ENCODE measurements around the gene NFKBIA. TPM values are rescaled to one million over a fixed set of nuclear protein-coding genes. Genes with fewer than 3 reads are reported as not detected.
"Not testable (repeated sequence)": the region's sequence is repeated elsewhere in the genome, so short reads cannot be mapped to it uniquely, and the experiment has no call there.

The NFKBIA gene
- total RNA-seq, 1 donor from 2014 or later: 316 TPM

- peak; percentile 75 for DNase-seq (ENCODE audit: extremely low read depth, low read depth, low spot score)
These were observed 34.8 kb downstream of the NFKBIA start for GRCh38 chr14:35369701-35370191.

GRCh38 chr14:35368583-35369392, 35.8 kb downstream of the NFKBIA start:
- no peak for DNase-seq (ENCODE audit: extremely low read depth, low read depth, low spot score)

GRCh38 chr14:35368139-35368460, 36.4 kb downstream of the NFKBIA start:
- DNase-seq (ENCODE audit: extremely low read depth, low read depth, low spot score): no peak

- DNase-seq (ENCODE audit: extremely low read depth, low read depth, low spot score): no peak
These were observed 37.5 kb downstream of the NFKBIA start for GRCh38 chr14:35367056-35367372.

- no peak for DNase-seq (ENCODE audit: extremely low read depth, low read depth, low spot score)
These were observed 38.0 kb downstream of the NFKBIA start for GRCh38 chr14:35366521-35366976.

- no peak for DNase-seq (ENCODE audit: extremely low read depth, low read depth, low spot score)
These were observed 38.5 kb downstream of the NFKBIA start for GRCh38 chr14:35366056-35366451.

- peak; percentile 57 for DNase-seq (ENCODE audit: extremely low read depth, low read depth, low spot score)
These were observed 39.2 kb downstream of the NFKBIA start for GRCh38 chr14:35365130-35366055.

GRCh38 chr14:35362911-35363374, 41.6 kb downstream of the NFKBIA start:
- peak; percentile 86 for DNase-seq (ENCODE audit: extremely low read depth, low read depth, low spot score)

GRCh38 chr14:35362450-35362849, 42.1 kb downstream of the NFKBIA start:
- DNase-seq (ENCODE audit: extremely low read depth, low read depth, low spot score): no peak

- no peak for DNase-seq (ENCODE audit: extremely low read depth, low read depth, low spot score)
These were observed 43.4 kb downstream of the NFKBIA start for GRCh38 chr14:35361141-35361480.

- DNase-seq (ENCODE audit: extremely low read depth, low read depth, low spot score): not testable (repeated sequence)
These were observed 44.9 kb downstream of the NFKBIA start for GRCh38 chr14:35359655-35360054.

- DNase-seq (ENCODE audit: extremely low read depth, low read depth, low spot score): no peak
These were observed 48.3 kb downstream of the NFKBIA start for GRCh38 chr14:35355981-35356841.

- DNase-seq (ENCODE audit: extremely low read depth, low read depth, low spot score): not testable (repeated sequence)
These were observed 49.3 kb downstream of the NFKBIA start for GRCh38 chr14:35355235-35355634.

GRCh38 chr14:35353409-35354172, 51.0 kb downstream of the NFKBIA start:
- no peak for DNase-seq (ENCODE audit: extremely low read depth, low read depth, low spot score)

GRCh38 chr14:35352274-35353233, 52.0 kb downstream of the NFKBIA start:
- DNase-seq (ENCODE audit: extremely low read depth, low read depth, low spot score): no peak

- DNase-seq (ENCODE audit: extremely low read depth, low read depth, low spot score): no peak
These were observed 52.7 kb downstream of the NFKBIA start for GRCh38 chr14:35351897-35352273.

All from glomerular endothelial cell (primary cell).